Measurements from ENCODE around the gene IL4I1. TPM values are rescaled to one million over a fixed set of nuclear protein-coding genes. Genes with fewer than 3 reads are reported as not detected.

Gene IL4I1
- polyA plus RNA-seq, 1 experiment = 0.30 TPM

DNA sequence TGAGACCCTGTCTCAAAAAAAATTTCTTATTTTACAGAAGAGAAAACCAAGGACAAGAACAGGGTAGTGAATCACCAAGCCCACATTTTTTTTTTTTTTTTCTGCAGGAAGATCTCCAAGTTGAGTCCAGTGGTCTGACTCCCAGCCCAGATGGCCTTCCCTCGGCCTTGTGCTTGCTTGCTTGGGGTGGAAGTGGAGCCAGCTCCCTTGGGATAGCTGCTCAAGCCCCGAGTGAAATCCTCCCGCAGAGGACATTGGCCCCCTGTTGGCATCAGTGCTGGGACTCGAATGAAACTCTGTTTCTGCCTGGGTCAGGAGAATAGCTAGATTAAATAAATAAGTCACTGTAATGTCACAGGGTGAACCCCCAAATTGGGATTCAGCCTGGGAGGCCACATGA is 42.0 kb upstream of the IL4I1 start:
- ChIA-PET POLR2A (no interaction called here), CTCF (interaction anchor here (1.5 to 3.0 kb wide), 6 partner anchors 10 to 197 kb away, joined by 4 to 28 read pairs (median 14); no protein-coding TSS in a partner anchor)
- TF ChIP-seq, protein P1, sequence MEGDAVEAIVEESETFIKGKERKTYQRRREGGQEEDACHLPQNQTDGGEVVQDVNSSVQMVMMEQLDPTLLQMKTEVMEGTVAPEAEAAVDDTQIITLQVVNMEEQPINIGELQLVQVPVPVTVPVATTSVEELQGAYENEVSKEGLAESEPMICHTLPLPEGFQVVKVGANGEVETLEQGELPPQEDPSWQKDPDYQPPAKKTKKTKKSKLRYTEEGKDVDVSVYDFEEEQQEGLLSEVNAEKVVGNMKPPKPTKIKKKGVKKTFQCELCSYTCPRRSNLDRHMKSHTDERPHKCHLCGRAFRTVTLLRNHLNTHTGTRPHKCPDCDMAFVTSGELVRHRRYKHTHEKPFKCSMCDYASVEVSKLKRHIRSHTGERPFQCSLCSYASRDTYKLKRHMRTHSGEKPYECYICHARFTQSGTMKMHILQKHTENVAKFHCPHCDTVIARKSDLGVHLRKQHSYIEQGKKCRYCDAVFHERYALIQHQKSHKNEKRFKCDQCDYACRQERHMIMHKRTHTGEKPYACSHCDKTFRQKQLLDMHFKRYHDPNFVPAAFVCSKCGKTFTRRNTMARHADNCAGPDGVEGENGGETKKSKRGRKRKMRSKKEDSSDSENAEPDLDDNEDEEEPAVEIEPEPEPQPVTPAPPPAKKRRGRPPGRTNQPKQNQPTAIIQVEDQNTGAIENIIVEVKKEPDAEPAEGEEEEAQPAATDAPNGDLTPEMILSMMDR (IDR thresholded peaks at IDR 0.05; ENCODE audit: low read depth, low read length) = no peak
- H3K9me3 ChIP-seq (ENCODE audit: control insufficient read depth, insufficient read depth, low read length) = no peaks in the 10 kb centered on the region
- H3K27me3 ChIP-seq (ENCODE audit: control insufficient read depth, insufficient read depth, low read length) = peaks cover 2% of the 10 kb centered on the region
- DNase-seq (ENCODE audit: low read depth, low spot score) = no peak
- H3K27ac ChIP-seq (ENCODE audit: low read depth, low read length) = no peak overlapping the region
- no peak overlapping the region for H3K4me3 ChIP-seq (ENCODE audit: low read depth, low read length)

DNA sequence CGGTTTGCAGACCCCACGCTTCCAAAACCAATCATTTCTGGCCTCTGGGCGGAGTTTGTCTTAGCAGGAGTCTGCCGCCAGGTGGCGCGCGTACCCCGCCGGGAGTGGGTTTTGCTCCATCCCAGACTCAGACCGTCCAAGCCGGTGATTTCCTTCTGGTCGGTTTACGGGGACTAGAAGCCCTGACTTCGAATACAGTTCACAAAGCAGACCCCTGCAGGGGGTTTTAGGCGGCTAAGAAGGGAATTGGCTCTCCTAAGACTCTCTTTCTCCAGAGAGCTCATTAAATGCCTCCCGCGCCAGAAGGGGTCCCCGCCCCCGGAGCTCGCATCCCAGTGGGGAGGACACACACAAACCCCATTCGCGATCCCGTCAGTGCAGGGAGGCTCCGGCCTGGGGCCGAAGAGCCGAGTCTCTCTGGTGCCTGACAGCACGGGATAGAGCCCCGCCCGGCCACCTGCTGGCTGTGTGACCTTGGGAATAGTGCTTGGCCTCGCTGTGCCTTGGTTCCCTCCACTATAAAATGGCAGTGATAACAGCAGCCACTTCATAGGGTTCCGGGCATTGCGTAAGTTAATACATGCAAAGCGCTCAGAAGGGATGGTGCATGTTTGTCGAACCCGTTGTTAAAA is 41.2 kb upstream of the IL4I1 start:
- ChIA-PET POLR2A (no interaction called here), CTCF (interaction anchor here (0.5 to 3.0 kb wide), 30 partner anchors 9 to 377 kb away, joined by 3 to 28 read pairs (median 4); partner anchors contain the start of genes ATF5, NUP62 and ZNF473)
- peaks cover 2% of the 10 kb centered on the region for H3K27me3 ChIP-seq (ENCODE audit: control insufficient read depth, insufficient read depth, low read length)
- peak overlapping the region; percentile 41 for H3K4me3 ChIP-seq (ENCODE audit: low read depth, low read length)
- H3K9me3 ChIP-seq (ENCODE audit: control insufficient read depth, insufficient read depth, low read length) = no peaks in the 10 kb centered on the region; the same call in 1 of the 2 replicates
- peak; percentile 24 for DNase-seq (ENCODE audit: low read depth, low spot score)
- TF ChIP-seq, protein P1 (IDR thresholded peaks at IDR 0.05; ENCODE audit: low read depth, low read length) = peak; percentile 98
- H3K27ac ChIP-seq (ENCODE audit: low read depth, low read length) = no peak overlapping the region

DNA sequence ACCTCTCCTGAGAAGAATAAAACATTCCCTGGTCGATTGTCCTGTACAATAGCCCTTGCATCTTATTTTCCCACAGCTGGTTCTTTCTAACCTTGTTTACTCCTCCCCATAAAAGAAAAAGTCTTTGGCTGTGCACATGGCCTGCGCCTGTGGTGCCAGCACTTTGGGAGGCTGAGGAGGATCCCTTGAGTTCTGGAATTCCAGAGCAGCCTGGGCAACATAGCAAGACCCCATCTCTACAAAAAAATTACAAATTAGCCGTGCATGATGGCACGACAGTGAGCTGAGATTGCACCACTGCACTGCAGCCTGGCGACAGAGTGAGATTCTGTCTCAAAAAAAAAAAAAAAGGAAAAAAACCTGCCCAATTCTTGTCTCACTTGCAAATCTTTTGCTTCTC is 39.9 kb upstream of the IL4I1 start:
- TF ChIP-seq, protein P1 (IDR thresholded peaks at IDR 0.05; ENCODE audit: low read depth, low read length) = no peak
- CTCF ChIA-PET = interaction anchor here (0.6 kb wide), 1 partner anchor 18 kb away, joined by 3 read pairs; no protein-coding TSS in a partner anchor
- Histone ChIP-seq H3K4me3 (ENCODE audit: low read depth, low read length) (no peak overlapping the region), H3K9me3 (ENCODE audit: control insufficient read depth, insufficient read depth, low read length) (no peaks in the 10 kb centered on the region; the same call in 1 of the 2 replicates), H3K27ac (ENCODE audit: low read depth, low read length) (no peak overlapping the region), H3K27me3 (ENCODE audit: control insufficient read depth, insufficient read depth, low read length) (peaks cover 2% of the 10 kb centered on the region)
- POLR2A ChIA-PET = no interaction called here
- no peak for DNase-seq (ENCODE audit: low read depth, low spot score)

DNA sequence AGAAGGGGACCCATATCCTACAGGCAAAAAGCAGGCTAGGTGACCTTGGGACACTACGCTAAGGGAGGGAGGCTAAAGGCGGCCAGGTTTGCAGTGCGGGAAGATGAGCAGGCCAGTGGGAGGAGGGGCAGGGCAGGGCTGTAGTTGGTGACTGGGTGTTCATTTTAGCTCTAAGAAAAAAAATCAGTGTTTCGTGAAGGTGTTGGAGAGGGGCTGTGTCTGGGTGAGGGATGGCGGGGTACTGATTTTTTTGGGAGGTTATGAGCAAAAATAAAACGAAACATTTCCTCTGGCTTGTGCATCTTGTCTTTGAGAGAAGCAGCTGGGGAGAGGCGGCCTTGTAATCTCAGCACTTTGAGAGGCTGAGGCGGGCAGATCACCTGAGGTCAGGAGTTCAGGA is 37.0 kb upstream of the IL4I1 start:
- DNase-seq (ENCODE audit: low read depth, low spot score) = no peak
- Histone ChIP-seq H3K27me3 (ENCODE audit: control insufficient read depth, insufficient read depth, low read length) (no peaks in the 10 kb centered on the region), H3K4me3 (ENCODE audit: low read depth, low read length) (no peak overlapping the region), H3K9me3 (ENCODE audit: control insufficient read depth, insufficient read depth, low read length) (peaks cover 5% of the 10 kb centered on the region; the same call in 1 of the 2 replicates), H3K27ac (ENCODE audit: low read depth, low read length) (no peak overlapping the region)
- ChIA-PET POLR2A (no interaction called here), CTCF (interaction anchor here (0.5 to 1.5 kb wide), 2 partner anchors 50 to 658 kb away, joined by 3 read pairs; no protein-coding TSS in a partner anchor)
- TF ChIP-seq, protein P1 (IDR thresholded peaks at IDR 0.05; ENCODE audit: low read depth, low read length) = no peak

DNA sequence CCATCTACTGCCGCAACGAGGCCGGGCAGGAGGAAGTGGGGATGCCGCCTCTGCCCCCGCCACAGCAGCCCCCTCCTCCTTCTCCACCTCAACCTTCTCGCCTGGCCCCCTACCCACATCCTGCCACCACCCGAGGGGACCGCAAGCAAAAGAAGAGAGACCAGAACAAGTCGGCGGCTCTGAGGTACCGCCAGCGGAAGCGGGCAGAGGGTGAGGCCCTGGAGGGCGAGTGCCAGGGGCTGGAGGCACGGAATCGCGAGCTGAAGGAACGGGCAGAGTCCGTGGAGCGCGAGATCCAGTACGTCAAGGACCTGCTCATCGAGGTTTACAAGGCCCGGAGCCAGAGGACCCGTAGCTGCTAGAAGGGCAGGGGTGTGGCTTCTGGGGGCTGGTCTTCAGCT is 36.0 kb upstream of the IL4I1 start:
- H3K4me3 ChIP-seq (ENCODE audit: low read depth, low read length) = no peak overlapping the region
- no peak for DNase-seq (ENCODE audit: low read depth, low spot score)
- no peaks in the 10 kb centered on the region for H3K27me3 ChIP-seq (ENCODE audit: control insufficient read depth, insufficient read depth, low read length)
- CTCF ChIA-PET = interaction anchor here (1.5 kb wide), 1 partner anchor 51 kb away, joined by 3 read pairs; no protein-coding TSS in a partner anchor
- POLR2A ChIA-PET = no interaction called here
- H3K9me3 ChIP-seq (ENCODE audit: control insufficient read depth, insufficient read depth, low read length) = peaks cover 5% of the 10 kb centered on the region; the same call in 1 of the 2 replicates
- no peak overlapping the region for H3K27ac ChIP-seq (ENCODE audit: low read depth, low read length)
- TF ChIP-seq, protein P1 (IDR thresholded peaks at IDR 0.05; ENCODE audit: low read depth, low read length) = no peak
